Measurements from ENCODE around the gene TEP1.
"Not testable (repeated sequence)": the region's sequence is repeated elsewhere in the genome, so short reads cannot be mapped to it uniquely, and the experiment has no call there.

The TEP1 gene

DNA sequence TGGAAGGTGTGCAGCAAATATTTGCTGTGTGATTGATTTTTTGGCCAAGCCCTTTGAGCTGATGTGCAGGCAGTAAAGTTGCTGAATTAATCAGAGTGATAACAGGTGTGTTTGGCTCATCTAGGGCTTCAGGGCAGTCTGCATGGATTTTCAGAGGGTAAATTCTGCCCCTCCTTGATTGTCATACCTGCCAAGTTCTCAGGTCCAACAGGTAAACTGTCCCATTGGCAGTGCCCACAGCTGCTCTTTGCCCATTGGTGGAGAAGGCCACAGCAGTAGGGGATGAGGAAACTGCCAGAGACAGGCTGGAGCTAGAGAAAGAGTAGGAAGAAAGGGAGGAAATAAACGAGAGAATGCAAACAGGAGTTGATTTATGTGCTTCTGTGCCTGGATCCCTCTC lies 33.6 kb downstream of the TEP1 start:
- H3K36me3 ChIP-seq = peaks cover 92 to 100% (median 99%) of the 10 kb centered on the region in 3 donors
- intact Hi-C loops (cut with DNase I; ENCODE audit: low total_unique reads) = no loop called here

DNA sequence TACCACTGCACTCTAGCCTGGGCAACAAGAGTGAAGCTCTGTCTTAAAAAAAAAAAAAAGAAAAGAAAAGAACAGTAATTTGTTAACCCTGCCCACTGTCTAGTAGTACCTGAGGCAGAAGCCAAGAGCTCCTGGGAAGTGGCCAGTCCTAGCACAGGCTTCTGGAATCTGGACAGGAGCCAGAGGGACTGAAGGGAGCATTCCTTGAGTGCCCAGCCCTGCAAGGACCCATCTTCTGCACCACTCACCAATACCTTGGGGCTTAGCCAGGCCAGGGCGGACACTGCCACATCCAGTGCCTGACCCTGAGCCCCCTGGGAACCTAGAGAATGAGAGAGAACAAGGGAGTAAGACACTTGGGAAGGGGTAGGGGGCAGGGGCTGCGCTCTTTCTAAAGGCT lies 36.1 kb downstream of the TEP1 start:
- Histone ChIP-seq H3K4me1 (no peaks in the 10 kb centered on the region), H3K4me3 (no peak overlapping the region), H3K27me3 (no peaks in the 10 kb centered on the region), H3K27ac (no peak overlapping the region), H3K9me3 (no peaks in the 10 kb centered on the region), H3K36me3 (peaks cover 93 to 100% (median 99%) of the 10 kb centered on the region in 3 donors)
- intact Hi-C loops (cut with DNase I; ENCODE audit: low total_unique reads) = no loop called here
- TF ChIP-seq, protein P1, sequence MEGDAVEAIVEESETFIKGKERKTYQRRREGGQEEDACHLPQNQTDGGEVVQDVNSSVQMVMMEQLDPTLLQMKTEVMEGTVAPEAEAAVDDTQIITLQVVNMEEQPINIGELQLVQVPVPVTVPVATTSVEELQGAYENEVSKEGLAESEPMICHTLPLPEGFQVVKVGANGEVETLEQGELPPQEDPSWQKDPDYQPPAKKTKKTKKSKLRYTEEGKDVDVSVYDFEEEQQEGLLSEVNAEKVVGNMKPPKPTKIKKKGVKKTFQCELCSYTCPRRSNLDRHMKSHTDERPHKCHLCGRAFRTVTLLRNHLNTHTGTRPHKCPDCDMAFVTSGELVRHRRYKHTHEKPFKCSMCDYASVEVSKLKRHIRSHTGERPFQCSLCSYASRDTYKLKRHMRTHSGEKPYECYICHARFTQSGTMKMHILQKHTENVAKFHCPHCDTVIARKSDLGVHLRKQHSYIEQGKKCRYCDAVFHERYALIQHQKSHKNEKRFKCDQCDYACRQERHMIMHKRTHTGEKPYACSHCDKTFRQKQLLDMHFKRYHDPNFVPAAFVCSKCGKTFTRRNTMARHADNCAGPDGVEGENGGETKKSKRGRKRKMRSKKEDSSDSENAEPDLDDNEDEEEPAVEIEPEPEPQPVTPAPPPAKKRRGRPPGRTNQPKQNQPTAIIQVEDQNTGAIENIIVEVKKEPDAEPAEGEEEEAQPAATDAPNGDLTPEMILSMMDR (IDR thresholded peaks at IDR 0.05) = no peak
- DNase-seq = no peak

More for the DNA sequence above, 33.6 kb downstream of the TEP1 start:
- H3K27ac ChIP-seq = no peak overlapping the region
- no peak for DNase-seq
- no peak overlapping the region for H3K4me3 ChIP-seq
- H3K4me1 ChIP-seq = no peaks in the 10 kb centered on the region
- no peaks in the 10 kb centered on the region for H3K27me3 ChIP-seq
- no peaks in the 10 kb centered on the region for H3K9me3 ChIP-seq
- TF ChIP-seq, protein P1 (IDR thresholded peaks at IDR 0.05) = no peak

DNA sequence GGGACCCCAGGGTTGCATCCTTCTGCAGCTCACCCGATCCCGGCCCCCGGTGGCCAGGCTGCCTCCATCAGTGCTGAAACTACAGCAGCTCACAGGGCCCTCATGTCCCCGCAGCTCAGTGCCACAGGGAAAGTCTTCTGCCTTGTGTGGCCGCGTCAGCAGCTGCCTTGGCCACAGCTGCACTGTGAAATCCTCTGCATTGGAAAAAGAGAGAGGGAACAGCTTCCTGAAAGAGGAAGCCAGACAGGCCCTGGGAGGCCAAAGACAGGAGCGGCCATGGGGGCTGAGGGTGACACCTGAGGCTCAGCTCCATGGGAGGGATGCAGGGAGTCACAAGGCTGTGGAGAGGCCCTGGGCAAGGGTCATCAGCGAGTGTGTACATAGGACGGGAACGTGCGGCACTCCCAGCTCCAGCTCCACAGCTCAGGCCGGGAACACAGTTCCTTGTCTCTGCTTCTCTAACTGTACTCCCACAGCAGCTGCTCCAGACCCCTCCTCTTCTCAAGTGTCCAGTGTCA lies 37.2 kb downstream of the TEP1 start:
- Histone ChIP-seq H3K9me3 (no peaks in the 10 kb centered on the region), H3K36me3 (peaks cover 92 to 100% (median 99%) of the 10 kb centered on the region in 3 donors), H3K27me3 (no peaks in the 10 kb centered on the region), H3K4me3 (no peak overlapping the region), H3K27ac (no peak overlapping the region), H3K4me1 (no peaks in the 10 kb centered on the region)
- intact Hi-C loops (cut with DNase I; ENCODE audit: low total_unique reads) = no loop called here
- no peak for DNase-seq
- TF ChIP-seq, protein P1 (IDR thresholded peaks at IDR 0.05) = no peak

DNA sequence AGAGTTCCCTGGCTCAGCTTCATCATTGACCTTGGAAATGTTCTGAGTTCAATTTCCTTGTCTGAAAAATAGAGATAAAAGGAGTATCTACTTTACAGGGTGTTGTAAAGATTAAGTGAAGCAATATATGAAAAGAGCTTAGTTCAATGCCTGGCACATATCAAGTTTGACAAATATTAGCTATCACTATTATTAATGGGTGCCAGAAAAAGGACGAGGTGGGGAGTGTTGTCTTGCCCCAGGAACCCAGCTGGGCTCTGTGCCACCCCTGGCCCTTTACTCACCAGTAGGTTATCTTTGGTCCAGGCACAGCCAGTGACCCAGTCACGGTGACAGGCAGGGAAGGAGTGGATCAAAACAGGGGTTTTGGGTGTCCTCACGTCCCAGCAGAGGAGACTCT lies 37.8 kb downstream of the TEP1 start:
- Histone ChIP-seq H3K27ac (no peak overlapping the region), H3K36me3 (peaks cover 92 to 100% (median 99%) of the 10 kb centered on the region in 3 donors), H3K9me3 (no peaks in the 10 kb centered on the region), H3K4me3 (no peak overlapping the region), H3K4me1 (no peaks in the 10 kb centered on the region), H3K27me3 (no peaks in the 10 kb centered on the region)
- intact Hi-C loops (cut with DNase I; ENCODE audit: low total_unique reads) = no loop called here
- DNase-seq = no peak
- TF ChIP-seq, protein P1 (IDR thresholded peaks at IDR 0.05) = no peak

DNA sequence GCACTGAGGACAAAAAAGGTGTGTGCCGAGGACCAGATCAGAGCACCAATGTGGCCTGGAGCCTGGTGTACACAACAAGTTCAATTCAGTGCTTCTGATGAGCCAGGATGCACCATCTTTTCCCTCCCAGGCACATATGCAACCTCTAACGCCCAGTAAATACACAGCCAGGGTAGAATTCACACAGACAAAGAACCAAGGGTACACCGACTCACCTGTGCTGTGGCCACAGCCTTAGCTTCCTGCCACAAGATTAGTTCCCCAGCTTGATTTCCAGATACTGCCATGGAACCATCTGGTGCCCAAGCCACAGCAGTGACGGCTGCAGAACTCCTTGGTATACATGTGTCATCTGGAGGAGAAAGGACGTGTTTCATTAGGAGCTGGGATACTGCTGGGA lies 40.5 kb downstream of the TEP1 start:
- Histone ChIP-seq H3K9me3 (no peaks in the 10 kb centered on the region), H3K27me3 (no peaks in the 10 kb centered on the region), H3K4me1 (no peaks in the 10 kb centered on the region), H3K4me3 (no peak overlapping the region), H3K36me3 (peaks cover 92 to 100% (median 99%) of the 10 kb centered on the region in 3 donors), H3K27ac (no peak overlapping the region)
- intact Hi-C loops (cut with DNase I; ENCODE audit: low total_unique reads) = no loop called here
- TF ChIP-seq, protein P1 (IDR thresholded peaks at IDR 0.05) = no peak
- DNase-seq = no peak

DNA sequence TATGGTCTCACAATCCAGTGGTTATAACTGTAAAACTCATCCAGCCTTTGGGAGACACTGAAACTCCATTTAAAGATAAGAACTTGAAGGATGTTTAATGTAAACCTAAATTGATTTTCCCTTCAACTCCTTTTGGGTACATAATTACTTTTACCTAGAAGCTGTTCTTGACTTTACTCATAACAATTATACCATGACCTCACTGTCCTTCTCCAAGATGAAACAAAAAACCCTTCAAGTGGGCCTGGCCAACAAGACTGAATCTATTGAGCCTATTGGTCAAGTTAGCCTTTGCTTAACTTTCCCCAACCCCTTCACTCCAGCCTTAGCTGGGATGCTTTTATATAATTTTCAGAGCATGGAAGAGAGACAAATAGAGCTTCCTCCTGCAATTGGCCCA lies 47.4 kb downstream of the TEP1 start:
- Histone ChIP-seq H3K9me3 (no peaks in the 10 kb centered on the region), H3K27me3 (no peaks in the 10 kb centered on the region), H3K4me1 (no peaks in the 10 kb centered on the region), H3K36me3 (peaks cover 64 to 79% (median 73%) of the 10 kb centered on the region in 3 donors), H3K27ac (no peak overlapping the region), H3K4me3 (no peak overlapping the region)
- intact Hi-C loops (cut with DNase I; ENCODE audit: low total_unique reads) = no loop called here
- DNase-seq = no peak
- TF ChIP-seq, protein P1 (IDR thresholded peaks at IDR 0.05) = no peak

DNA sequence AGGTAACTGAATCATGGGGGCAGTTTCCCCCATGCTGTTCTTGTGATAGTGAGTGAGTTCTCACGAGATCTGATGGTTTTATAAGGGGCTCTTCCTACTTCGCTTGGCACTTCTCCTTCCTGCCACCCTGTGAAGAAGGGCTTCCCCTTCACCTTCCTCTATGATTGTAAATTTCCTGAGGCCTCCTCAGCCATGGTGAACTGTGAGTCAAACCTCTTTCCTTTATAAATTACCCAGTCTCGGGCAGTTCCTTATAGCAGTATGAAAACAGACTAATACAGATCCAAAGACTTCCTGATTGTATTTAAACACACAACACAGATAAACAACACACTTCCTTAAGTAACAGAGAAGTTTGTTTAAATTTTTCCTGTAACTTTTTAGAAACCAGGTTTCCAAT lies 54.8 kb downstream of the TEP1 start:
- intact Hi-C loops (cut with DNase I; ENCODE audit: low total_unique reads); H3K4me1 ChIP-seq; H3K27ac ChIP-seq; DNase-seq; H3K4me3 ChIP-seq; H3K9me3 ChIP-seq; H3K27me3 ChIP-seq: not testable (repeated sequence)
- H3K36me3 ChIP-seq = peaks cover 36 to 65% (median 47%) of the 10 kb centered on the region in 3 donors

Data from tibial artery (tissue), 4 donors.